Measurements from ENCODE around the gene NHLH1.

NHLH1 gene

DNA sequence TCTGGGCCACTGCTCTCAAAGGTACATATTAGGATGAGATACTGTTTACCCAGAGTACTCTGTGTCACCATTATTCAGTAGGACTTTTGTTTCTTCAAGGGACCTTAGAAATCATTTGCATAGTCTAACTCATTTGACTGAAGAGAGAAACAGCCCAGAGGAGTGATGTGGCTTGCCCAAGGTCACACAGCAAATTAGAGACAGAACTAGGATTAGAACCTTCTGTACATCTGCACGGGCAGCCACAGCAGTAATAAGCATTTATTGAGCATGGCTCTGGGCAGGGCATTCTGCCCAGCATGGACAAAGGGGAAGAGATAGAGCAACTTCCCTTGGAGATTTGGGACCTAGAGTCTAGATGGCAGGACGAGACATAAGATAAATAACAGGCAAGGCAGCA, 5.7 kb upstream of the NHLH1 start:
- no peak overlapping the region for H2AK5ac ChIP-seq (ENCODE audit: low read depth, low read length)
- DNase-seq (ENCODE audit: low spot score) = no peak
- no peak overlapping the region for H3K4me3 ChIP-seq (ENCODE audit: low read length in 2 of 2)
- peaks cover 12 to 14% of the 10 kb centered on the region in 2 donors for H3K4me1 ChIP-seq (ENCODE audit: control insufficient read depth in 2 of 2, insufficient read depth in 1 of 2, low read depth in 1 of 2, low read length in 2 of 2)
- H3K27me3 ChIP-seq (ENCODE audit: control insufficient read depth in 3 of 3, insufficient read depth in 3 of 3, low read depth in 1 of 3, low read length in 3 of 3) = no peaks in the 10 kb centered on the region
- H3K27ac ChIP-seq (replicated peaks; ENCODE audit: low read length) = no peak overlapping the region
- H3K23ac ChIP-seq (ENCODE audit: low read depth, low read length, poor library complexity) = no peak overlapping the region
- H2AFZ ChIP-seq (ENCODE audit: low read length) = no peak overlapping the region
- H3K18ac ChIP-seq (ENCODE audit: low read length) = no peak overlapping the region
- H3K36me3 ChIP-seq (replicated peaks in 1 of 2; ENCODE audit: control insufficient read depth in 2 of 2, insufficient read depth in 2 of 2, low read length in 2 of 2) = peaks cover 31 to 50% of the 10 kb centered on the region in 2 donors
- H3K9ac ChIP-seq (ENCODE audit: low read depth, low read length, poor library complexity) = no peak overlapping the region
- no peak overlapping the region for H4K8ac ChIP-seq (ENCODE audit: low read depth, low read length)
- no peak overlapping the region for H3K14ac ChIP-seq (ENCODE audit: low read length)
- no peaks in the 10 kb centered on the region for H3K79me1 ChIP-seq (ENCODE audit: low read depth, low read length)
- no peaks in the 10 kb centered on the region for H3K9me3 ChIP-seq (replicated peaks in 1 of 2; ENCODE audit: control insufficient read depth in 2 of 2, insufficient read depth in 1 of 2, low read depth in 1 of 2, low read length in 2 of 2)
- H4K91ac ChIP-seq (ENCODE audit: low read depth, low read length, poor library complexity) = no peak overlapping the region
- WGBS, 2 donors (ENCODE audit: extremely low coverage in 2 of 2, insufficient read length in 2 of 2, insufficient replicate concordance in 1 of 2) = no CpG with 5 or more reads among the region's 2 CpGs
- H3K4me2 ChIP-seq (ENCODE audit: insufficient read depth, low read length, poor library complexity, severe bottlenecking) = no peak overlapping the region
- no peak overlapping the region for H2BK15ac ChIP-seq (ENCODE audit: low read length)
- H3K4ac ChIP-seq (ENCODE audit: low read length) = no peak overlapping the region
- H2BK12ac ChIP-seq (ENCODE audit: low read length) = no peak overlapping the region
- H2BK5ac ChIP-seq (ENCODE audit: low read length) = no peak overlapping the region
- no peak overlapping the region for H2BK120ac ChIP-seq (ENCODE audit: low read depth, low read length)

DNA sequence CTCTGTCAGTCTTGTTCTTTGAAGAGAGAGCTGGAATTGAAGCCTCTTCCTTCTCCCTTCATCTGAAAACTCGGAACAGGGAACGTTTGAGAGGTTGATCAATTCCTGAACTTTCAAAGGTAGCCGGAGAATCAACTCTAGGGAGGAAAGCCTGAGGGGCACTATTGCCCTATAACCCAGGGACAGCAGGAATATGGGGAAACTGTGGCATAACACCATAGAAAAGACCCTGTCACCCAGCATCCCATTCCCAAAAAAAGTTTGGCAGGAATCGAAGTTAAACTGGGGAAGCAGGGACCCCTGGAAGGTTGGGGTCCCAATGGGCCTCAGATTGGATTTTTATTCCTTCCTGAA, 5.1 kb upstream of the NHLH1 start:
- H4K8ac ChIP-seq (ENCODE audit: low read depth, low read length) = no peak overlapping the region
- H3K23ac ChIP-seq (ENCODE audit: low read depth, low read length, poor library complexity) = no peak overlapping the region
- H3K9ac ChIP-seq (ENCODE audit: low read depth, low read length, poor library complexity) = no peak overlapping the region
- no peak for DNase-seq (ENCODE audit: low spot score)
- peaks cover 13 to 14% of the 10 kb centered on the region in 2 donors for H3K4me1 ChIP-seq (ENCODE audit: control insufficient read depth in 2 of 2, insufficient read depth in 1 of 2, low read depth in 1 of 2, low read length in 2 of 2)
- no peak overlapping the region for H2AFZ ChIP-seq (ENCODE audit: low read length)
- H2BK15ac ChIP-seq (ENCODE audit: low read length) = no peak overlapping the region
- no peak overlapping the region for H3K4me2 ChIP-seq (ENCODE audit: insufficient read depth, low read length, poor library complexity, severe bottlenecking)
- peak overlapping the region; percentile 74 for H3K27ac ChIP-seq (replicated peaks; ENCODE audit: low read length)
- no peak overlapping the region for H3K18ac ChIP-seq (ENCODE audit: low read length)
- no peak overlapping the region for H3K14ac ChIP-seq (ENCODE audit: low read length)
- no peak overlapping the region for H3K4me3 ChIP-seq (ENCODE audit: low read length in 2 of 2)
- WGBS, 2 donors (ENCODE audit: extremely low coverage in 2 of 2, insufficient read length in 2 of 2, insufficient replicate concordance in 1 of 2) = no CpG with 5 or more reads among the region's 4 CpGs
- H2BK12ac ChIP-seq (ENCODE audit: low read length) = no peak overlapping the region
- H2BK5ac ChIP-seq (ENCODE audit: low read length) = no peak overlapping the region
- no peak overlapping the region for H3K4ac ChIP-seq (ENCODE audit: low read length)
- peaks cover 26 to 44% of the 10 kb centered on the region in 2 donors for H3K36me3 ChIP-seq (replicated peaks in 1 of 2; ENCODE audit: control insufficient read depth in 2 of 2, insufficient read depth in 2 of 2, low read length in 2 of 2)
- H3K79me1 ChIP-seq (ENCODE audit: low read depth, low read length) = no peaks in the 10 kb centered on the region
- no peak overlapping the region for H2AK5ac ChIP-seq (ENCODE audit: low read depth, low read length)
- no peak overlapping the region for H4K91ac ChIP-seq (ENCODE audit: low read depth, low read length, poor library complexity)
- H3K27me3 ChIP-seq (ENCODE audit: control insufficient read depth in 3 of 3, insufficient read depth in 3 of 3, low read depth in 1 of 3, low read length in 3 of 3) = no peaks in the 10 kb centered on the region
- H3K9me3 ChIP-seq (replicated peaks in 1 of 2; ENCODE audit: control insufficient read depth in 2 of 2, insufficient read depth in 1 of 2, low read depth in 1 of 2, low read length in 2 of 2) = no peaks in the 10 kb centered on the region
- H2BK120ac ChIP-seq (ENCODE audit: low read depth, low read length) = no peak overlapping the region

DNA sequence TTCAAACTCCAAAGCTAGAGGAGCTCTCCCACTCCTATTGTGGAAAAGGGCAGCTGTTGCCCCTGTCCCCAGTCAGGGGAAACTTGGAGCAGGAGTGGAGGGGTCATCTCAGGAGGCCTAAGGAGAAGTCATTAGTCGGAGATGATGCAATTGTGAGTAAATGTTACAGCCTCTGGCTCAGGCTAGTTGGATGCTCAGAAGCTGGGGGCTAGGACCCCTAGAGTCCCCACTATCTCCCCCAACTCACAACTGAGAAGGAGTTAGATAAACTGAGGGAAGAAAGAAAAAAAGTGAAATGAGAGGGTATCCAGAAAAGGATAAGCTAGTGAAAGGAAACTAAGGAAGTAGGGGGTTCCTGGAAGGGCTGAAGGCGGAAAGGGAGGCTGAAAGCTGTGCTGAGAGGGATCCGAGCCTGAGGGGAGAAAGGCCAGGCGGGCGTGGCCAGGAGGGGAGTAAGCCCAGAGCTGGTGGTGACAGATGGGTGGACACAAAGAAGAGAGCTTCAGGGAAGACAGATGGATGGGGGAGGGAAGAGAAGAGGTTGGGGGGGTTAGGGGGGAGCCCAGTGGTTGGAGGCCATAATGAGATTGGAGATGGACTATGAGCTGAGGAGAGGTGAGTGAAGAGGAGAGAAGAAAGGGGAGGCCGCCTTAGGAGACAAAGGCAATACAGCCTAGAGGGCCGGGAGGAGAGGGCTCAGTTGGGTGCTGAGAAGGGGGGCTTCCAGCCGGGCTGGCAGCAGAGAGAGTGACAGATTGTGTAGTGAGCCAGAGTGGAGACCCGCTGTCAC, 4.5 kb upstream of the NHLH1 start:
- H3K79me1 ChIP-seq (ENCODE audit: low read depth, low read length) = no peaks in the 10 kb centered on the region

DNA sequence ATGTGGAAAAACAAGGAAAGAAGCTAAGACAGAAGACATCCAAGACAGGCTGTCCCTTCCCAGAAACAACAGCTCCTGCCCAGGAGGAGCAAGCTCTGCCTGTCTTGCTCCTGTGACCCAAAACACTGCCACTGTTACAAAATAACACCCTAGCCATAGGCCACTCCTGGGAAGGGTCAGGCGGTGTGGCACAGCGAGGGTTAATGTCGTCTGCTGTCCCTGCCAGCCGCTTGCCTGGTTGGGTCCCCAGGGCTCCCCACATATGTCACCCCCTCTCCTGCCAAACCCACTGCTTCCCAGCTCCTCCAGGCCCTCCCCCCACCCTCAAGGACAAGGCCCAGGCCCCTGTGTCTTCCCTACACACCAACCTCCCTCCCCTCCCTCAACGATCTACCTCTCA, 3.9 kb upstream of the NHLH1 start:
- Histone ChIP-seq H3K23ac (ENCODE audit: low read depth, low read length, poor library complexity) (no peak overlapping the region), H3K36me3 (replicated peaks in 1 of 2; ENCODE audit: control insufficient read depth in 2 of 2, insufficient read depth in 2 of 2, low read length in 2 of 2) (peaks cover 17 to 34% of the 10 kb centered on the region in 2 donors), H3K4me1 (ENCODE audit: control insufficient read depth in 2 of 2, insufficient read depth in 1 of 2, low read depth in 1 of 2, low read length in 2 of 2) (peaks cover 13 to 18% of the 10 kb centered on the region in 2 donors), H3K27ac (replicated peaks; ENCODE audit: low read length) (peak overlapping the region; percentile 74), H4K91ac (ENCODE audit: low read depth, low read length, poor library complexity) (peak overlapping the region; percentile 56), H2AK5ac (ENCODE audit: low read depth, low read length) (peak overlapping the region; percentile 66), H3K27me3 (ENCODE audit: control insufficient read depth in 3 of 3, insufficient read depth in 3 of 3, low read depth in 1 of 3, low read length in 3 of 3) (no peaks in the 10 kb centered on the region), H3K9ac (ENCODE audit: low read depth, low read length, poor library complexity) (no peak overlapping the region), H3K79me1 (ENCODE audit: low read depth, low read length) (no peaks in the 10 kb centered on the region), H3K18ac (ENCODE audit: low read length) (peak overlapping the region; percentile 92), H3K4me2 (ENCODE audit: insufficient read depth, low read length, poor library complexity, severe bottlenecking) (no peak overlapping the region), H2BK5ac (ENCODE audit: low read length) (peak overlapping the region; percentile 69), H4K8ac (ENCODE audit: low read depth, low read length) (no peak overlapping the region), H3K4ac (ENCODE audit: low read length) (no peak overlapping the region), H2AFZ (ENCODE audit: low read length) (peak overlapping the region; percentile 52), H3K4me3 (ENCODE audit: low read length in 2 of 2) (no peak overlapping the region), H3K9me3 (replicated peaks in 1 of 2; ENCODE audit: control insufficient read depth in 2 of 2, insufficient read depth in 1 of 2, low read depth in 1 of 2, low read length in 2 of 2) (no peaks in the 10 kb centered on the region), H2BK120ac (ENCODE audit: low read depth, low read length) (no peak overlapping the region), H2BK15ac (ENCODE audit: low read length) (peak overlapping the region; percentile 95), H2BK12ac (ENCODE audit: low read length) (peak overlapping the region; percentile 52), H3K14ac (ENCODE audit: low read length) (peak overlapping the region; percentile 77)
- DNase-seq (ENCODE audit: low spot score) = no peak
- no CpG with 5 or more reads among the region's 5 CpGs for WGBS, 2 donors (ENCODE audit: extremely low coverage in 2 of 2, insufficient read length in 2 of 2, insufficient replicate concordance in 1 of 2)

More for the DNA sequence above, 4.5 kb upstream of the NHLH1 start:
- peak overlapping the region; percentile 66 for H2AK5ac ChIP-seq (ENCODE audit: low read depth, low read length)
- peak overlapping the region; percentile 56 for H4K91ac ChIP-seq (ENCODE audit: low read depth, low read length, poor library complexity)
- H3K18ac ChIP-seq (ENCODE audit: low read length) = no peak overlapping the region
- H3K4me2 ChIP-seq (ENCODE audit: insufficient read depth, low read length, poor library complexity, severe bottlenecking) = no peak overlapping the region
- no peaks in the 10 kb centered on the region for H3K9me3 ChIP-seq (replicated peaks in 1 of 2; ENCODE audit: control insufficient read depth in 2 of 2, insufficient read depth in 1 of 2, low read depth in 1 of 2, low read length in 2 of 2)
- no peak overlapping the region for H2BK12ac ChIP-seq (ENCODE audit: low read length)
- no peak overlapping the region for H2BK120ac ChIP-seq (ENCODE audit: low read depth, low read length)
- peaks cover 13 to 17% of the 10 kb centered on the region in 2 donors for H3K4me1 ChIP-seq (ENCODE audit: control insufficient read depth in 2 of 2, insufficient read depth in 1 of 2, low read depth in 1 of 2, low read length in 2 of 2)
- no peaks in the 10 kb centered on the region for H3K27me3 ChIP-seq (ENCODE audit: control insufficient read depth in 3 of 3, insufficient read depth in 3 of 3, low read depth in 1 of 3, low read length in 3 of 3)
- peak overlapping the region; percentile 69 for H2BK5ac ChIP-seq (ENCODE audit: low read length)
- no peak overlapping the region for H3K4ac ChIP-seq (ENCODE audit: low read length)
- no peak overlapping the region for H3K9ac ChIP-seq (ENCODE audit: low read depth, low read length, poor library complexity)
- no peak for DNase-seq (ENCODE audit: low spot score)
- H3K23ac ChIP-seq (ENCODE audit: low read depth, low read length, poor library complexity) = no peak overlapping the region
- peak overlapping the region; percentile 95 for H2BK15ac ChIP-seq (ENCODE audit: low read length)
- H3K14ac ChIP-seq (ENCODE audit: low read length) = no peak overlapping the region
- H3K27ac ChIP-seq (replicated peaks; ENCODE audit: low read length) = peak overlapping the region; percentile 74
- no peak overlapping the region for H4K8ac ChIP-seq (ENCODE audit: low read depth, low read length)
- peaks cover 22 to 39% of the 10 kb centered on the region in 2 donors for H3K36me3 ChIP-seq (replicated peaks in 1 of 2; ENCODE audit: control insufficient read depth in 2 of 2, insufficient read depth in 2 of 2, low read length in 2 of 2)
- no CpG with 5 or more reads among the region's 9 CpGs for WGBS, 2 donors (ENCODE audit: extremely low coverage in 2 of 2, insufficient read length in 2 of 2, insufficient replicate concordance in 1 of 2)
- no peak overlapping the region for H3K4me3 ChIP-seq (ENCODE audit: low read length in 2 of 2)
- H2AFZ ChIP-seq (ENCODE audit: low read length) = peak overlapping the region; percentile 52

Data from neuronal stem cell (in vitro differentiated cells).